ENCODE data around the gene MUC5AC. TPM values are rescaled to one million over a fixed set of nuclear protein-coding genes. Genes with fewer than 3 reads are reported as not detected.

Gene MUC5AC
- total and polyA plus RNA-seq, 2 donors (not counting 1 experiment from before 2014, with no cell fraction given) = not detected

DNA sequence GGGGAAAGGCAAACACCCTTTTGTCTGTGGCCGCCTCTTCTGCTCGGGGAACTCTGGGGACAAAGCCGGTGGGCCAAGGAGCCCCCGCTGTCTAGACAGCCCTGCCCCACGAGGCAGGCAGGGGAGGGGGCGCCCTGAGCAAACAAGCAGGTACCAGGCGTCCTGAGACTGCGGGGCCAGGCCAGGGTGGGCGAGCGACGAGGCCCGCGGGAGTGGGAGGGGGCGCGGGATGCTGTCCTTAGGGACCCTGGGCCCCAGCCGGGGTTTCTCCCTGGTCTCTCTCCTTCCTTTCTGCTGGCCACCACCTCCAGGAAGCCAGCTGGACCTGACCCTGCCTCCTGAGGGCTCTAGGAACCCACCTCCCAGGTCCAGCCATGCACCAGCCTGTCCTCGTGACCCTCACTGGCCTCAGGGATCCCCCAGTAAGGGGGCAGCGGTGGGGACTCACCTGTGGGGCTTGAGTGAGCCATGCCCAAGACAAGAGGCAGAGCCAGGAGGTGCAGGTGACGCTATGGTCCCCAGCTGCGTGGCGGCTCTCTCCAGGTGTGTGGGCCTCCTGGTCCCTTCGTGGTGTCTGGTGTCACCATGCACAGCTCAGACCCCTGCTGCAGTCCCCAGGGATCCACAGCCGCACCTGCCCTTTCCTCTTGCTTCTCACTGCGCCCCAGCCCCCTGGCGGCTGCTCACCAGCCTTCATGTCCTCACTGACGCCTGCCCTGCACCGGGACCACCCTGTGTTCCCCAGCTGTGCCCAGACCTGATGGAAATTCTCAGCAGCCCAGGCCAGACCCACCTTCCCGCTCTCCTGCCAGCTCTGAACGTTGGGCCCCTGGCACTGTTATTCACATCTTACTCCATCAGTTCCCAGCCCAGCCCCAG lies 26.5 kb upstream of the MUC5AC start:
- H3K4me3 ChIP-seq (replicated peaks in 1 of 4; ENCODE audit: control extremely low read depth in 1 of 4, insufficient read depth in 1 of 4, low read depth in 3 of 4, low read length in 4 of 4) = no peak overlapping the region
- H3K27me3 ChIP-seq (ENCODE audit: control insufficient read depth, insufficient read depth, low read length) = no peaks in the 10 kb centered on the region
- no peak for TF ChIP-seq EZH2 (IDR thresholded peaks at IDR 0.05; ENCODE audit: low read length, missing control alignments)
- TF ChIP-seq, protein P1, sequence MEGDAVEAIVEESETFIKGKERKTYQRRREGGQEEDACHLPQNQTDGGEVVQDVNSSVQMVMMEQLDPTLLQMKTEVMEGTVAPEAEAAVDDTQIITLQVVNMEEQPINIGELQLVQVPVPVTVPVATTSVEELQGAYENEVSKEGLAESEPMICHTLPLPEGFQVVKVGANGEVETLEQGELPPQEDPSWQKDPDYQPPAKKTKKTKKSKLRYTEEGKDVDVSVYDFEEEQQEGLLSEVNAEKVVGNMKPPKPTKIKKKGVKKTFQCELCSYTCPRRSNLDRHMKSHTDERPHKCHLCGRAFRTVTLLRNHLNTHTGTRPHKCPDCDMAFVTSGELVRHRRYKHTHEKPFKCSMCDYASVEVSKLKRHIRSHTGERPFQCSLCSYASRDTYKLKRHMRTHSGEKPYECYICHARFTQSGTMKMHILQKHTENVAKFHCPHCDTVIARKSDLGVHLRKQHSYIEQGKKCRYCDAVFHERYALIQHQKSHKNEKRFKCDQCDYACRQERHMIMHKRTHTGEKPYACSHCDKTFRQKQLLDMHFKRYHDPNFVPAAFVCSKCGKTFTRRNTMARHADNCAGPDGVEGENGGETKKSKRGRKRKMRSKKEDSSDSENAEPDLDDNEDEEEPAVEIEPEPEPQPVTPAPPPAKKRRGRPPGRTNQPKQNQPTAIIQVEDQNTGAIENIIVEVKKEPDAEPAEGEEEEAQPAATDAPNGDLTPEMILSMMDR (conservative IDR thresholded peaks at IDR 0.05 in 1 of 2, IDR thresholded peaks at IDR 0.05 in 1 of 2; ENCODE audit: low read depth in 1 of 2, low read length in 2 of 2) = no peak
- no peaks in the 10 kb centered on the region for H3K4me1 ChIP-seq (ENCODE audit: control insufficient read depth, extremely low read depth, insufficient read depth, low read length)
- no peaks in the 10 kb centered on the region for H3K36me3 ChIP-seq (ENCODE audit: control insufficient read depth, insufficient read depth, low read length)
- no peaks in the 10 kb centered on the region for H4K20me1 ChIP-seq (ENCODE audit: control insufficient read depth, extremely low read depth, insufficient read depth, low read length)
- no peak for DNase-seq (ENCODE audit: low read depth in 2 of 2)
- no peak overlapping the region for H3K9ac ChIP-seq (ENCODE audit: insufficient read depth, low read length)
- no peaks in the 10 kb centered on the region for H3K79me2 ChIP-seq (ENCODE audit: control insufficient read depth, insufficient read depth, low read length)
- no peaks in the 10 kb centered on the region for H3K9me3 ChIP-seq (ENCODE audit: control insufficient read depth, insufficient read depth, low read depth, low read length)
- no peak overlapping the region for H3K27ac ChIP-seq (ENCODE audit: insufficient read depth, low read length)
- H2AFZ ChIP-seq (ENCODE audit: low read length) = no peak overlapping the region
- H3K4me2 ChIP-seq (ENCODE audit: extremely low read depth, insufficient read depth, low read length) = no peak overlapping the region

DNA sequence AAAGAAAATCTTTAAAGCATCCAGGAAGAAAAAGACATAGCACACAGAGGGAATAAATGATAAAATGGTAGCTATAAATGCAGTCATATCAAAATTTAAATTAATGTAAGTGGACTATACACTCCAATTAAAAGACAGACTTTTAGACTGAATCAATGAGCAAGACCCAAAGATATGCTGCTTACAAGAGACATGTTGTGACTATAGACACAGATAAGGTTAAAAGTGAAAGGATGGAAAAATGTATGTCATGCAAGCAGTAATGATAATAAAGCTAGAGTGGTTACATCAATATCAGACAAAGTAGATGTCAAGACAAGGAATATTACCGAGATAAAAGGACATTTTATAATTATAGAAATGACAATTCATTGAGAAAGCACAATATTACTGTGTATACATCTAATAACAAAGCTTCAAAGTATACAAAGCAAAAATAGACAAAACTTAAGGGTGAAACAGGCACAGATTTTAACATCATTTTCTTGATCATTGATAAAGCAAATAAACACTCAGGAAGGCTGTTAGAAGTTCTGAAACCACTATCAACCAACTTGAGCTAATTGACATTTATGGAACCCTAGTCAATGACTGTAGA lies 22.8 kb upstream of the MUC5AC start:
- Histone ChIP-seq H3K27me3 (ENCODE audit: control insufficient read depth, insufficient read depth, low read length) (no peaks in the 10 kb centered on the region), H3K27ac (ENCODE audit: insufficient read depth, low read length) (no peak overlapping the region), H3K4me1 (ENCODE audit: control insufficient read depth, extremely low read depth, insufficient read depth, low read length) (no peaks in the 10 kb centered on the region), H2AFZ (ENCODE audit: low read length) (no peak overlapping the region), H3K9me3 (ENCODE audit: control insufficient read depth, insufficient read depth, low read depth, low read length) (no peaks in the 10 kb centered on the region), H3K4me2 (ENCODE audit: extremely low read depth, insufficient read depth, low read length) (no peak overlapping the region), H3K4me3 (replicated peaks in 1 of 4; ENCODE audit: control extremely low read depth in 1 of 4, insufficient read depth in 1 of 4, low read depth in 3 of 4, low read length in 4 of 4) (no peak overlapping the region), H4K20me1 (ENCODE audit: control insufficient read depth, extremely low read depth, insufficient read depth, low read length) (no peaks in the 10 kb centered on the region), H3K36me3 (ENCODE audit: control insufficient read depth, insufficient read depth, low read length) (no peaks in the 10 kb centered on the region), H3K9ac (ENCODE audit: insufficient read depth, low read length) (no peak overlapping the region), H3K79me2 (ENCODE audit: control insufficient read depth, insufficient read depth, low read length) (no peaks in the 10 kb centered on the region)
- DNase-seq (ENCODE audit: low read depth in 2 of 2) = no peak
- TF ChIP-seq, protein P1 (conservative IDR thresholded peaks at IDR 0.05 in 1 of 2, IDR thresholded peaks at IDR 0.05 in 1 of 2; ENCODE audit: low read depth in 1 of 2, low read length in 2 of 2) = no peak
- TF ChIP-seq EZH2 (IDR thresholded peaks at IDR 0.05; ENCODE audit: low read length, missing control alignments) = no peak

GRCh38 chr11:1138097-1138496 lies 19.7 kb upstream of the MUC5AC start:
- peak; percentile 31 to 83 for DNase-seq (ENCODE audit: low read depth in 2 of 2)
- Histone ChIP-seq H3K4me2 (ENCODE audit: extremely low read depth, insufficient read depth, low read length) (no peak overlapping the region), H3K27ac (ENCODE audit: insufficient read depth, low read length) (no peak overlapping the region), H3K4me3 (replicated peaks in 1 of 4; ENCODE audit: control extremely low read depth in 1 of 4, insufficient read depth in 1 of 4, low read depth in 3 of 4, low read length in 4 of 4) (no peak overlapping the region), H3K4me1 (ENCODE audit: control insufficient read depth, extremely low read depth, insufficient read depth, low read length) (no peaks in the 10 kb centered on the region), H3K79me2 (ENCODE audit: control insufficient read depth, insufficient read depth, low read length) (no peaks in the 10 kb centered on the region), H3K27me3 (ENCODE audit: control insufficient read depth, insufficient read depth, low read length) (no peaks in the 10 kb centered on the region), H2AFZ (ENCODE audit: low read length) (no peak overlapping the region), H4K20me1 (ENCODE audit: control insufficient read depth, extremely low read depth, insufficient read depth, low read length) (no peaks in the 10 kb centered on the region), H3K36me3 (ENCODE audit: control insufficient read depth, insufficient read depth, low read length) (no peaks in the 10 kb centered on the region), H3K9me3 (ENCODE audit: control insufficient read depth, insufficient read depth, low read depth, low read length) (no peaks in the 10 kb centered on the region), H3K9ac (ENCODE audit: insufficient read depth, low read length) (no peak overlapping the region)
- TF ChIP-seq EZH2 (IDR thresholded peaks at IDR 0.05; ENCODE audit: low read length, missing control alignments) = no peak
- TF ChIP-seq, protein P1 (conservative IDR thresholded peaks at IDR 0.05 in 1 of 2, IDR thresholded peaks at IDR 0.05 in 1 of 2; ENCODE audit: low read depth in 1 of 2, low read length in 2 of 2) = no peak
